ENCODE results near the gene CEP164. TPM values are rescaled to one million over a fixed set of nuclear protein-coding genes. Genes with fewer than 3 reads are reported as not detected.

CEP164 gene
- total RNA-seq, 1 donor from 2014 or later, result 5.9 TPM

- no peak for TF ChIP-seq CTCF (IDR thresholded peaks at IDR 0.05; ENCODE audit: borderline replicate concordance)
- Histone ChIP-seq H3K27ac (replicated peaks) (no peak overlapping the region), H3K36me3 (peaks cover 10% of the 10 kb centered on the region), H3K4me3 (no peak overlapping the region), H3K4me1 (no peaks in the 10 kb centered on the region), H3K9me3 (replicated peaks) (no peaks in the 10 kb centered on the region), H3K27me3 (ENCODE audit: low read depth) (peaks cover 23% of the 10 kb centered on the region)
- intact Hi-C loops (cut with micrococcal nuclease), result no loop called here
- DNase-seq, result no peak
These were observed 113.7 kb downstream of the CEP164 start for GRCh38 chr11:117441146-117441975.

- H3K36me3 ChIP-seq, result peaks cover 2% of the 10 kb centered on the region
- TF ChIP-seq CTCF (IDR thresholded peaks at IDR 0.05; ENCODE audit: borderline replicate concordance), result no peak
- peaks cover 23% of the 10 kb centered on the region for H3K27me3 ChIP-seq (ENCODE audit: low read depth)
- intact Hi-C loops (cut with micrococcal nuclease), result no loop called here
- no peaks in the 10 kb centered on the region for H3K9me3 ChIP-seq (replicated peaks)
- no peak for DNase-seq
- no peak overlapping the region for H3K4me3 ChIP-seq
- H3K4me1 ChIP-seq, result no peaks in the 10 kb centered on the region
- H3K27ac ChIP-seq (replicated peaks), result no peak overlapping the region
These were observed 114.6 kb downstream of the CEP164 start for GRCh38 chr11:117442049-117442868.

DNA sequence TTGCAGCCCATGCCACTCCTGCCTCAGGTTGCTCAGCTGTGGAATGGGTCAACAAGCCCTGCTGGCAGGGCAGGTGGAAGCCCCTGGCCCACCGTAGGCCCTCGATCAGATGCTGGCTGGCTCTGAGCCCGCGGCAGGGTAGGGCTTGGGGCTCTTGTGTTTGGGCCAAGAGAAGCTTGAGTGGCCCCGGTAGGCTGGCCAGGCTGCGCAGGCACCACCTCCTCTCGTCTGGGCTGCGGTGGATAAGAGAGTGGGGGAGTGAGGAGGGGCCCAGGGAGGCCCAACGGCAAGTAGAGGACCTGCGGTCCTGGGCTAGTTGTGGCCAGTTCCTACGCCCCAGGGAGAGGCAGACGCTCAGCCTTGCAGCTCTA, 115.2 kb downstream of the CEP164 start:
- Histone ChIP-seq H3K27me3 (ENCODE audit: low read depth) (peaks cover 23% of the 10 kb centered on the region), H3K4me1 (no peaks in the 10 kb centered on the region), H3K36me3 (no peaks in the 10 kb centered on the region), H3K27ac (replicated peaks) (no peak overlapping the region), H3K4me3 (no peak overlapping the region), H3K9me3 (replicated peaks) (no peaks in the 10 kb centered on the region)
- no peak for TF ChIP-seq CTCF (IDR thresholded peaks at IDR 0.05; ENCODE audit: borderline replicate concordance)
- no peak for DNase-seq
- intact Hi-C loops (cut with micrococcal nuclease), result no loop called here

- Histone ChIP-seq H3K4me3 (peak overlapping the region; percentile 45), H3K9me3 (replicated peaks) (no peaks in the 10 kb centered on the region), H3K27me3 (ENCODE audit: low read depth) (peaks cover 23% of the 10 kb centered on the region), H3K4me1 (no peaks in the 10 kb centered on the region), H3K27ac (replicated peaks) (no peak overlapping the region), H3K36me3 (no peaks in the 10 kb centered on the region)
- DNase-seq, result peak; percentile 56
- intact Hi-C loops (cut with micrococcal nuclease), result no loop called here
- peak; percentile 75 for TF ChIP-seq CTCF (IDR thresholded peaks at IDR 0.05; ENCODE audit: borderline replicate concordance)
These were observed 115.9 kb downstream of the CEP164 start for GRCh38 chr11:117443266-117444186.

- H3K4me1 ChIP-seq, result no peaks in the 10 kb centered on the region
- no peaks in the 10 kb centered on the region for H3K36me3 ChIP-seq
- TF ChIP-seq CTCF (IDR thresholded peaks at IDR 0.05; ENCODE audit: borderline replicate concordance), result no peak
- peaks cover 23% of the 10 kb centered on the region for H3K27me3 ChIP-seq (ENCODE audit: low read depth)
- H3K4me3 ChIP-seq, result no peak overlapping the region
- no peak for DNase-seq
- intact Hi-C loops (cut with micrococcal nuclease), result no loop called here
- no peaks in the 10 kb centered on the region for H3K9me3 ChIP-seq (replicated peaks)
- no peak overlapping the region for H3K27ac ChIP-seq (replicated peaks)
These were observed 116.6 kb downstream of the CEP164 start for GRCh38 chr11:117444256-117444655.

Data from left ventricle myocardium inferior (tissue), 1 donor.